GM19395 (cell line): ENCODE results near the gene AKT1S1.
"Not testable (repeated sequence)": the region's sequence is repeated elsewhere in the genome, so short reads cannot be mapped to it uniquely, and the experiment has no call there.

Experiments used
- ATAC-seq: cut with Tn5 transposase; IDR thresholded peaks from one replicate; pipeline ENCODE4 v1.9.1; 2021; ENCODE audit warnings: mild to moderate bottlenecking, moderate library complexity; ENCODE audit not compliant: unreplicated experiment

AKT1S1 gene

GRCh38 chr19:49840321-49840720, 36.8 kb downstream of the AKT1S1 start:
- no peak for ATAC-seq

- ATAC-seq = no peak
Measured at GRCh38 chr19:49839713-49840112, 37.4 kb downstream of the AKT1S1 start.

GRCh38 chr19:49838885-49839588, 38.1 kb downstream of the AKT1S1 start:
- ATAC-seq = no peak

GRCh38 chr19:49837425-49837824, 39.7 kb downstream of the AKT1S1 start:
- ATAC-seq = no peak

GRCh38 chr19:49837009-49837310, 40.2 kb downstream of the AKT1S1 start:
- ATAC-seq = no peak

GRCh38 chr19:49836176-49837008, 40.8 kb downstream of the AKT1S1 start:
- ATAC-seq = no peak

GRCh38 chr19:49835562-49835961, 41.6 kb downstream of the AKT1S1 start:
- ATAC-seq = no peak

- no peak for ATAC-seq
Measured at GRCh38 chr19:49833599-49833998, 43.6 kb downstream of the AKT1S1 start.

- no peak for ATAC-seq
Measured at GRCh38 chr19:49832556-49832955, 44.6 kb downstream of the AKT1S1 start.

GRCh38 chr19:49831592-49831991, 45.6 kb downstream of the AKT1S1 start:
- ATAC-seq = no peak

GRCh38 chr19:49830766-49831165, 46.4 kb downstream of the AKT1S1 start:
- no peak for ATAC-seq

GRCh38 chr19:49829721-49830120, 47.4 kb downstream of the AKT1S1 start:
- ATAC-seq = no peak

GRCh38 chr19:49829200-49829599, 48.0 kb downstream of the AKT1S1 start:
- no peak for ATAC-seq

- no peak for ATAC-seq
Measured at GRCh38 chr19:49827034-49827433, 50.1 kb downstream of the AKT1S1 start.

GRCh38 chr19:49824662-49825061, 52.5 kb downstream of the AKT1S1 start:
- no peak for ATAC-seq

GRCh38 chr19:49823472-49823871, 53.7 kb downstream of the AKT1S1 start:
- no peak for ATAC-seq

GRCh38 chr19:49820125-49820524, 57.0 kb downstream of the AKT1S1 start:
- no peak for ATAC-seq

- not testable (repeated sequence) for ATAC-seq
Measured at GRCh38 chr19:49819452-49820115, 57.6 kb downstream of the AKT1S1 start.
